Measurements from ENCODE around the gene IL1RAPL1. TPM values are rescaled to one million over a fixed set of nuclear protein-coding genes. Genes with fewer than 3 reads are reported as not detected.

IL1RAPL1 gene
- total and polyA plus RNA-seq, 8 donors = 0.05 to 0.20 (median 0.09) TPM; not detected in 5

DNA sequence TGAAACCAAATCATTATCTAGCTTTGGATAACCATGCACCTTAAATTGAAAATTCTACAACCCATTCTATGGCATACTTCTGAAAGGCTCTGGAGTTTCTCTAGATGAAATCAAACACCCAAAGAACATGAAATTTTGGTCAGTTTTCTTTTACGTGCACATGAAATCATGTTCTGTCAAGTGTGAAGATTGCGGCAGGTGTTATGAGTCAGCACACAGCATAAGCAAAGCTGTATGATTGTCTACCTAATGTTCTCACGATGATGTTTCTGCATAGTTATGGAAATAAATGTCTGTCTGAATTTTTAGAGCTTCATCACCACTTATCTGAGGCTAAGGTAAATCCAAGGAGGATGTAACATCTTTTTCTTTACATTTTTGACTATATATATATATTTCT, 495.3 kb downstream of the IL1RAPL1 start:
- Histone ChIP-seq H3K36me3 (no peaks in the 10 kb centered on the region), H3K4me3 (no peak overlapping the region), H3K27ac (no peak overlapping the region), H3K4me1 (no peaks in the 10 kb centered on the region), H3K27me3 (peaks cover 0 to 8% (median 0%) of the 10 kb centered on the region in 4 donors), H3K9me3 (no peaks in the 10 kb centered on the region)
- no peak for DNase-seq
- no peak for ATAC-seq
- TF ChIP-seq, protein P1, sequence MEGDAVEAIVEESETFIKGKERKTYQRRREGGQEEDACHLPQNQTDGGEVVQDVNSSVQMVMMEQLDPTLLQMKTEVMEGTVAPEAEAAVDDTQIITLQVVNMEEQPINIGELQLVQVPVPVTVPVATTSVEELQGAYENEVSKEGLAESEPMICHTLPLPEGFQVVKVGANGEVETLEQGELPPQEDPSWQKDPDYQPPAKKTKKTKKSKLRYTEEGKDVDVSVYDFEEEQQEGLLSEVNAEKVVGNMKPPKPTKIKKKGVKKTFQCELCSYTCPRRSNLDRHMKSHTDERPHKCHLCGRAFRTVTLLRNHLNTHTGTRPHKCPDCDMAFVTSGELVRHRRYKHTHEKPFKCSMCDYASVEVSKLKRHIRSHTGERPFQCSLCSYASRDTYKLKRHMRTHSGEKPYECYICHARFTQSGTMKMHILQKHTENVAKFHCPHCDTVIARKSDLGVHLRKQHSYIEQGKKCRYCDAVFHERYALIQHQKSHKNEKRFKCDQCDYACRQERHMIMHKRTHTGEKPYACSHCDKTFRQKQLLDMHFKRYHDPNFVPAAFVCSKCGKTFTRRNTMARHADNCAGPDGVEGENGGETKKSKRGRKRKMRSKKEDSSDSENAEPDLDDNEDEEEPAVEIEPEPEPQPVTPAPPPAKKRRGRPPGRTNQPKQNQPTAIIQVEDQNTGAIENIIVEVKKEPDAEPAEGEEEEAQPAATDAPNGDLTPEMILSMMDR (IDR thresholded peaks at IDR 0.05) = no peak
- no peak for FAIRE-seq
- WGBS, 2 donors = 63 to 64% methylated on average over 3 of the region's 3 CpGs
- intact Hi-C loops (cut with DNase I) = no loop called here

DNA sequence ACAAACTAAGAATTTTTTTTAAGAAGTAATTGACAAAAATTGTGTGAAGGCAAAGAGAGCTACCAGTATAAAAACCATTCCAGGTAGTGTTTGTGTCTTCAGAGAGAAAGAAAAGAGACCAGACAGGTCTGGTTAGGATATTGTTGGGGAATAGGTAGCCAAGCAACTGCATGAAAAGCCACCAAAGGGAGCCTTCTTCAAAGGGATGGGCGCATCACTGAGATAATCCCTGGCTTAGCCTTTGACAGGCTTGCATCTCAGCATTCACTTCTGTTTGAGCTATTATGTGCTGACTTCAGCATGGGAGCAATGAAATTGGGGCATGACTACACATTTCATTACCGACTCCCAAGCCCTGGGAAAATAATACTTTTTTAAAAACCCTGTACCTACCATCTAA, 496.6 kb downstream of the IL1RAPL1 start:
- ATAC-seq (no peak), FAIRE-seq (no peak), DNase-seq (no peak)
- H3K27ac ChIP-seq = no peak overlapping the region
- H3K27me3 ChIP-seq = peaks cover 0 to 8% (median 0%) of the 10 kb centered on the region in 4 donors
- WGBS, 2 donors = 43 to 63% methylated on average over 2 of the region's 2 CpGs
- no peak overlapping the region for H3K4me3 ChIP-seq
- TF ChIP-seq, protein P1 (IDR thresholded peaks at IDR 0.05) = no peak
- no peaks in the 10 kb centered on the region for H3K9me3 ChIP-seq
- intact Hi-C loops (cut with DNase I) = no loop called here
- H3K4me1 ChIP-seq = no peaks in the 10 kb centered on the region
- H3K36me3 ChIP-seq = no peaks in the 10 kb centered on the region

DNA sequence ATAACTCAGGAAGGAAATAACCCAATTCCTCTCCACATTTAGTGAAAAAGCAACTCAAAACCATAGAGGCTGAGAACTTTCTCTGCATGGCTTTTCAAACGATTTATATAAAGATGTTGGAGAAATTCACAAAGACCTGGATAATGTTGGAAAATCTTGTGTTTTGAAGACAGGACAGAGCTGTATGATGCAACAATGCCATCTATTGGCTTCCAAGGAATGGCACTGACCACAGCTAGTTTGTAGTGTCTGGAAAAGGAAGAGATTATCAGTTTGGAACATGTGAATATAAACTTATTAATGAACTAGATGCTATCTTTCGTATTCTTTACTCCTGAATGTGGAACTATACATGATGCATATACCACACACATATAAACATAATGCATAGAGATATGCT, 503.6 kb downstream of the IL1RAPL1 start:
- no peaks in the 10 kb centered on the region for H3K9me3 ChIP-seq
- intact Hi-C loops (cut with DNase I) = no loop called here
- 12 to 19% methylated on average over 2 of the region's 2 CpGs for WGBS, 2 donors
- no peak for DNase-seq
- no peaks in the 10 kb centered on the region for H3K4me1 ChIP-seq
- TF ChIP-seq, protein P1 (IDR thresholded peaks at IDR 0.05) = no peak
- H3K36me3 ChIP-seq = no peaks in the 10 kb centered on the region
- no peaks in the 10 kb centered on the region for H3K27me3 ChIP-seq
- H3K27ac ChIP-seq = no peak overlapping the region
- no peak for ATAC-seq
- no peak overlapping the region for H3K4me3 ChIP-seq
- peak; percentile 32 for FAIRE-seq

DNA sequence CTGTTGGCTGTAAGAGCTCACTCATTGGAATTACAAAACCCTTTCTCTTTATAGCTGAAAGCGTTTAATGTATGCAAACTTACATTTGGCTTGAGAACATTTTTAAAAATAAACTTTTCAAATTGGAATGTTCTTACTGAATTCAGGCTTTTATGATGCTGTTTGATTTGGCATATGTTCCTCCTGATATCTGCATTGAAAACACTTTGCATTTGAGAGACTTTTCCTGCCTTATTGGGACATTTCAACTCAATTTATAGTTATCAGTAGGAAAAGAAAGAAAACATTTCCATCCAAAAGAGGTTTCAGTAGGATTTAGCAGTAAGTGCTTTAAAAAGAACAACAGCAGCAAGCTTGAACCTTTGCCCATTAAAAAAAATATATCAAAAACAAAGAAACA, 520.0 kb downstream of the IL1RAPL1 start:
- WGBS, 2 donors = 11 to 51% methylated on average over 1 of the region's 1 CpG
- H3K9me3 ChIP-seq = no peaks in the 10 kb centered on the region
- no peak for DNase-seq
- no peak for FAIRE-seq
- intact Hi-C loops (cut with DNase I) = no loop called here
- ATAC-seq = no peak
- H3K4me1 ChIP-seq = no peaks in the 10 kb centered on the region
- no peak overlapping the region for H3K27ac ChIP-seq
- H3K36me3 ChIP-seq = no peaks in the 10 kb centered on the region
- TF ChIP-seq, protein P1 (IDR thresholded peaks at IDR 0.05) = no peak
- H3K27me3 ChIP-seq = no peaks in the 10 kb centered on the region
- H3K4me3 ChIP-seq = no peak overlapping the region

DNA sequence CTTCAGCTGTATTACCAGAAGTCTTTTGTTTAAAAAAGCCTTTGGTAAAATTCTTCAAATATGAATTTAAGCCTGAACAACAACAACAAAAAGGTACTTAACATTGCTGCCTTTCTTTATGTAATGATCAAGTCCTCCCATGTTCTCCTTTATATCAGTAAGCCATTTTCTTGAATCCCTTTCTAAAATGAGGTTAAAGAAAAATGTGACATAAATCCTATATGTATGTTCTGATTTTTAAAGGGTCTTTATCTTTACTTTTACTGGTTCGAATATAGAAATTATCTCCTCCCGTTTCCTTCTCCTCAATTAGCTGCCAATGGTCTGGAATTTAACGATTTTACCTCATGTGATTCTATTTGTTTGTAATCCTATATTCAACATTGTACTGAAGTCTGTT, 522.8 kb downstream of the IL1RAPL1 start:
- TF ChIP-seq, protein P1 (IDR thresholded peaks at IDR 0.05) = no peak
- ATAC-seq = no peak

More for the DNA sequence above, 522.8 kb downstream of the IL1RAPL1 start:
- no peaks in the 10 kb centered on the region for H3K27me3 ChIP-seq
- H3K4me1 ChIP-seq = no peaks in the 10 kb centered on the region
- DNase-seq (no peak), FAIRE-seq (no peak)
- intact Hi-C loops (cut with DNase I) = no loop called here
- H3K9me3 ChIP-seq = no peaks in the 10 kb centered on the region
- 20 to 25% methylated on average over 3 of the region's 3 CpGs for WGBS, 2 donors
- no peak overlapping the region for H3K4me3 ChIP-seq
- H3K27ac ChIP-seq = no peak overlapping the region
- no peaks in the 10 kb centered on the region for H3K36me3 ChIP-seq
